Karpas-422 (cell line): ENCODE measurements around the gene PTCH2. TPM values are rescaled to one million over a fixed set of nuclear protein-coding genes. Genes with fewer than 3 reads are reported as not detected.

Source experiments
- DNase-seq: peaks from one replicate; pipeline ENCODE4 v3.0.0-alpha.2; 2015
- H2AFZ ChIP-seq: fragments of 200-600 bp; sonication (generic); 2 replicates; pipeline ENCODE4 v1.6.1; 2014; ENCODE audit warnings: antibody characterized with exemption, low read length, mixed read lengths
- H3K27ac ChIP-seq: fragments of 200-600 bp; sonication (generic); 2 replicates; pipeline ENCODE4 v1.5.1; 2014; ENCODE audit warnings: mild to moderate bottlenecking, low read length, moderate library complexity
- H3K27me3 ChIP-seq: fragments of 200-600 bp; sonication (generic); 2 replicates; pipeline ENCODE4 v1.6.1; 2014; ENCODE audit warnings: low read length, mixed read lengths
- H3K36me3 ChIP-seq: fragments of 200-600 bp; sonication (generic); 2 replicates; pipeline ENCODE4 v1.6.1; 2014; ENCODE audit warnings: low read length, mixed read lengths; ENCODE audit not compliant: insufficient read depth
- H3K4me1 ChIP-seq: fragments of 200-600 bp; sonication (generic); 2 replicates; pipeline ENCODE4 v1.6.1; 2014; ENCODE audit warnings: mild to moderate bottlenecking, low read length, mixed read lengths
- H3K4me2 ChIP-seq: fragments of 200-600 bp; sonication (generic); 2 replicates; pipeline ENCODE4 v1.6.1; 2014; ENCODE audit warnings: low read length, low read depth, mild to moderate bottlenecking; ENCODE audit not compliant: poor library complexity, severe bottlenecking
- H3K4me3 ChIP-seq: fragments of 200-600 bp; sonication (generic); 2 replicates; pipeline ENCODE4 v1.5.1; 2014; ENCODE audit warnings: mild to moderate bottlenecking, antibody characterized with exemption, low read length, mixed read lengths
- H3K79me2 ChIP-seq: fragments of 200-600 bp; sonication (generic); 2 replicates; pipeline ENCODE4 v1.6.1; 2014; ENCODE audit warnings: mild to moderate bottlenecking, low read length, mixed read lengths
- H3K9ac ChIP-seq: fragments of 200-600 bp; sonication (generic); 2 replicates; pipeline ENCODE4 v1.6.0; 2014; ENCODE audit warnings: low read length
- H3K9me2 ChIP-seq: fragments of 200-600 bp; sonication (generic), shearing (Covaris generic); replicated peaks from 2 replicates; pipeline ENCODE4 v1.6.0; 2014; ENCODE audit warnings: mild to moderate bottlenecking, low read length, moderate library complexity; ENCODE audit not compliant: insufficient read depth
- H3K9me3 ChIP-seq: fragments of 300-700, 200-600 bp; sonication (generic); 2 replicates; pipeline ENCODE4 v1.6.1; 2014; ENCODE audit warnings: low read length, mixed read lengths
- H4K20me1 ChIP-seq: fragments of 200-600 bp; sonication (generic); 2 replicates; pipeline ENCODE4 v1.6.1; 2014; ENCODE audit warnings: mild to moderate bottlenecking, antibody characterized with exemption, low read length, low read depth; ENCODE audit not compliant: insufficient read depth
- total RNA-seq: library from RNA; depleted of rRNA; stranded (reverse); fragments of >200 nt; shearing (Covaris generic); gene quantifications from 2 replicates; pipeline ENCODE4 v1.2.3, GENCODE V29; 2014; ENCODE audit warnings: low replicate concordance

The PTCH2 gene
- total RNA-seq, 1 experiment from 2014 or later: 0.04 TPM

- Histone ChIP-seq H4K20me1 (no peaks in the 10 kb centered on the region; the same call in 1 of the 2 replicates), H3K36me3 (peaks cover 7% of the 10 kb centered on the region; the same call in 1 of the 2 replicates), H3K9me2 (no peaks in the 10 kb centered on the region), H3K27ac (no peak overlapping the region), H3K9ac (no peak overlapping the region), H3K4me1 (peaks cover 43% of the 10 kb centered on the region), H3K79me2 (peaks cover 7% of the 10 kb centered on the region), H3K9me3 (no peaks in the 10 kb centered on the region), H2AFZ (no peak overlapping the region), H3K4me3 (no peak overlapping the region), H3K4me2 (no peak overlapping the region), H3K27me3 (no peaks in the 10 kb centered on the region)
- DNase-seq: no peak
These were observed 36.9 kb downstream of the PTCH2 start for GRCh38 chr1:44806025-44806703.

GRCh38 chr1:44805311-44806024, 37.6 kb downstream of the PTCH2 start:
- H3K9me2 ChIP-seq: no peaks in the 10 kb centered on the region
- no peak overlapping the region for H3K27ac ChIP-seq
- no peak overlapping the region for H3K9ac ChIP-seq
- H3K4me3 ChIP-seq: no peak overlapping the region
- no peaks in the 10 kb centered on the region for H3K27me3 ChIP-seq
- peaks cover 7% of the 10 kb centered on the region; the same call in 1 of the 2 replicates for H3K36me3 ChIP-seq
- no peaks in the 10 kb centered on the region; the same call in 1 of the 2 replicates for H4K20me1 ChIP-seq
- no peak for DNase-seq
- no peaks in the 10 kb centered on the region for H3K9me3 ChIP-seq
- H3K79me2 ChIP-seq: peaks cover 12% of the 10 kb centered on the region
- no peak overlapping the region for H2AFZ ChIP-seq
- H3K4me1 ChIP-seq: peaks cover 46% of the 10 kb centered on the region
- H3K4me2 ChIP-seq: no peak overlapping the region

- H3K36me3 ChIP-seq: peaks cover 7% of the 10 kb centered on the region; the same call in 1 of the 2 replicates
- H3K4me1 ChIP-seq: peaks cover 43% of the 10 kb centered on the region
- H3K79me2 ChIP-seq: peaks cover 13% of the 10 kb centered on the region
- no peaks in the 10 kb centered on the region; the same call in 1 of the 2 replicates for H4K20me1 ChIP-seq
- no peak overlapping the region for H2AFZ ChIP-seq
- no peak for DNase-seq
- no peak overlapping the region for H3K4me3 ChIP-seq
- no peaks in the 10 kb centered on the region for H3K9me2 ChIP-seq
- no peak overlapping the region for H3K4me2 ChIP-seq
- H3K27ac ChIP-seq: no peak overlapping the region
- H3K27me3 ChIP-seq: no peaks in the 10 kb centered on the region
- no peaks in the 10 kb centered on the region for H3K9me3 ChIP-seq
- H3K9ac ChIP-seq: no peak overlapping the region
These were observed 39.5 kb downstream of the PTCH2 start for GRCh38 chr1:44803312-44804095.

GRCh38 chr1:44803062-44803311, 40.1 kb downstream of the PTCH2 start:
- no peak overlapping the region for H3K4me3 ChIP-seq
- H3K4me1 ChIP-seq: peaks cover 38% of the 10 kb centered on the region
- no peaks in the 10 kb centered on the region for H3K27me3 ChIP-seq
- peaks cover 7% of the 10 kb centered on the region; the same call in 1 of the 2 replicates for H3K36me3 ChIP-seq
- H3K79me2 ChIP-seq: peaks cover 13% of the 10 kb centered on the region
- H3K9me3 ChIP-seq: no peaks in the 10 kb centered on the region
- H3K9ac ChIP-seq: no peak overlapping the region
- no peaks in the 10 kb centered on the region; the same call in 1 of the 2 replicates for H4K20me1 ChIP-seq
- no peak overlapping the region for H2AFZ ChIP-seq
- H3K4me2 ChIP-seq: no peak overlapping the region
- H3K9me2 ChIP-seq: no peaks in the 10 kb centered on the region
- no peak overlapping the region for H3K27ac ChIP-seq
- DNase-seq: no peak

GRCh38 chr1:44802306-44803061, 40.6 kb downstream of the PTCH2 start:
- Histone ChIP-seq H3K4me1 (peaks cover 33% of the 10 kb centered on the region), H3K27ac (no peak overlapping the region), H3K79me2 (peaks cover 13% of the 10 kb centered on the region), H3K4me2 (peak overlapping the region; percentile 98), H4K20me1 (no peaks in the 10 kb centered on the region; the same call in 1 of the 2 replicates), H3K9me2 (no peaks in the 10 kb centered on the region), H2AFZ (no peak overlapping the region), H3K9ac (peak overlapping the region; percentile 58; the same call in 1 of the 2 replicates), H3K36me3 (peaks cover 7% of the 10 kb centered on the region; the same call in 1 of the 2 replicates), H3K9me3 (no peaks in the 10 kb centered on the region), H3K27me3 (no peaks in the 10 kb centered on the region), H3K4me3 (peak overlapping the region; percentile 95)
- DNase-seq: no peak

GRCh38 chr1:44801491-44802305, 41.4 kb downstream of the PTCH2 start:
- Histone ChIP-seq H3K4me1 (peaks cover 25% of the 10 kb centered on the region), H3K4me3 (peak overlapping the region; percentile 95), H3K9ac (peak overlapping the region; percentile 58), H2AFZ (no peak overlapping the region), H3K9me2 (no peaks in the 10 kb centered on the region), H3K36me3 (peaks cover 7% of the 10 kb centered on the region; the same call in 1 of the 2 replicates), H3K27me3 (no peaks in the 10 kb centered on the region), H3K9me3 (no peaks in the 10 kb centered on the region), H3K79me2 (peaks cover 13% of the 10 kb centered on the region), H3K4me2 (peak overlapping the region; percentile 98), H3K27ac (no peak overlapping the region), H4K20me1 (no peaks in the 10 kb centered on the region; the same call in 1 of the 2 replicates)
- no peak for DNase-seq
